Stomach (tissue), 4 donors: Measurements from ENCODE around the gene FXR2.

Experiments used
- EP300 ChIP-seq: sonication (generic); formaldehyde crosslinking; IDR thresholded peaks from one replicate; pipeline ENCODE4 v1.6.1; 2017; ENCODE audit warnings: antibody characterized with exemption
- POLR2AphosphoS5 ChIP-seq, 3 donors: sonication (generic); formaldehyde crosslinking; IDR thresholded peaks; one replicate each; pipeline ENCODE4 v1.6.1; 2016; ENCODE audit warnings: antibody characterized with exemption in 3 of 3
- TF ChIP-seq, protein P1 (sequence below), 7 experiments: fragments of 450-650 bp in 4 of 7; fragments of 200-600 bp in 3 of 7; sonication (generic) in 3 of 7; IDR thresholded peaks; one replicate each; pipeline ENCODE4 v1.5.1; 2016 to 2019; ENCODE audit warnings: antibody characterized with exemption in 7 of 7, control low read depth in 2 of 7, mild to moderate bottlenecking in 1 of 7

DNA sequence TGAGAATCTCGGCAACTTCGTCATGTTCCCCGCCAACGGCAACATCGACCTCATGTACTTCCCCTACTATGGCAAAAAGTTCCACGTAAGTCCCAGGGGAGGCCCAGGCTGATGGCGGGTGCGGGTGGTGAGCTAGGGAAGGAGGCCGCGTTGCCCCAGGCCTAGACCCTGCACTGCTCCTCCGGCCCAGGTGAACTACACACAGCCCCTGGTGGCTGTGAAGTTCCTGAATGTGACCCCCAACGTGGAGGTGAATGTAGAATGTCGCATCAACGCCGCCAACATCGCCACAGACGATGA is 40.8 kb upstream of the FXR2 start:
- TF ChIP-seq, protein P1, sequence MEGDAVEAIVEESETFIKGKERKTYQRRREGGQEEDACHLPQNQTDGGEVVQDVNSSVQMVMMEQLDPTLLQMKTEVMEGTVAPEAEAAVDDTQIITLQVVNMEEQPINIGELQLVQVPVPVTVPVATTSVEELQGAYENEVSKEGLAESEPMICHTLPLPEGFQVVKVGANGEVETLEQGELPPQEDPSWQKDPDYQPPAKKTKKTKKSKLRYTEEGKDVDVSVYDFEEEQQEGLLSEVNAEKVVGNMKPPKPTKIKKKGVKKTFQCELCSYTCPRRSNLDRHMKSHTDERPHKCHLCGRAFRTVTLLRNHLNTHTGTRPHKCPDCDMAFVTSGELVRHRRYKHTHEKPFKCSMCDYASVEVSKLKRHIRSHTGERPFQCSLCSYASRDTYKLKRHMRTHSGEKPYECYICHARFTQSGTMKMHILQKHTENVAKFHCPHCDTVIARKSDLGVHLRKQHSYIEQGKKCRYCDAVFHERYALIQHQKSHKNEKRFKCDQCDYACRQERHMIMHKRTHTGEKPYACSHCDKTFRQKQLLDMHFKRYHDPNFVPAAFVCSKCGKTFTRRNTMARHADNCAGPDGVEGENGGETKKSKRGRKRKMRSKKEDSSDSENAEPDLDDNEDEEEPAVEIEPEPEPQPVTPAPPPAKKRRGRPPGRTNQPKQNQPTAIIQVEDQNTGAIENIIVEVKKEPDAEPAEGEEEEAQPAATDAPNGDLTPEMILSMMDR (IDR thresholded peaks at IDR 0.05), result no peak
- no peak for TF ChIP-seq EP300
- TF ChIP-seq POLR2AphosphoS5 (IDR thresholded peaks at IDR 0.05), result no peak
